GM08714 (cell line): ENCODE measurements around the gene CDON.

ENCODE experiments used
- H3K4me3 ChIP-seq: fragments of 200-500 bp; sonication (Bioruptor generic); 2 replicates; pipeline ENCODE4 v1.5.1; 2014; ENCODE audit warnings: mild to moderate bottlenecking, low read length, inconsistent platforms
- ZNF274 ChIP-seq: IDR thresholded peaks from 2 replicates; pipeline ENCODE4 v1.6.1; 2012; ENCODE audit warnings: mild to moderate bottlenecking, low read depth, low read length

Gene CDON

GRCh38 chr11:125954123-125954944 is 108.3 kb downstream of the CDON start:
- TF ChIP-seq ZNF274, result no peak
- H3K4me3 ChIP-seq, result no peak overlapping the region

GRCh38 chr11:125953401-125953935 is 109.2 kb downstream of the CDON start:
- no peak overlapping the region for H3K4me3 ChIP-seq
- TF ChIP-seq ZNF274, result no peak

- no peak overlapping the region for H3K4me3 ChIP-seq
- TF ChIP-seq ZNF274, result no peak
These were observed 109.7 kb downstream of the CDON start for GRCh38 chr11:125952973-125953372.

GRCh38 chr11:125952559-125952958 is 110.1 kb downstream of the CDON start:
- H3K4me3 ChIP-seq, result no peak overlapping the region
- no peak for TF ChIP-seq ZNF274

GRCh38 chr11:125951731-125952130 is 110.9 kb downstream of the CDON start:
- no peak overlapping the region for H3K4me3 ChIP-seq
- no peak for TF ChIP-seq ZNF274

- H3K4me3 ChIP-seq, result no peak overlapping the region
- TF ChIP-seq ZNF274, result no peak
These were observed 111.7 kb downstream of the CDON start for GRCh38 chr11:125950696-125951651.

GRCh38 chr11:125950178-125950490 is 112.5 kb downstream of the CDON start:
- no peak overlapping the region for H3K4me3 ChIP-seq
- no peak for TF ChIP-seq ZNF274

GRCh38 chr11:125949271-125950177 is 113.1 kb downstream of the CDON start:
- TF ChIP-seq ZNF274, result no peak
- no peak overlapping the region for H3K4me3 ChIP-seq

GRCh38 chr11:125948278-125949051 is 114.2 kb downstream of the CDON start:
- H3K4me3 ChIP-seq, result no peak overlapping the region
- TF ChIP-seq ZNF274, result no peak

GRCh38 chr11:125947419-125948277 is 115.0 kb downstream of the CDON start:
- H3K4me3 ChIP-seq, result no peak overlapping the region
- TF ChIP-seq ZNF274, result no peak

GRCh38 chr11:125946712-125947418 is 115.8 kb downstream of the CDON start:
- TF ChIP-seq ZNF274, result no peak
- no peak overlapping the region for H3K4me3 ChIP-seq
